Spinal cord (tissue), 10 donors: ENCODE data around the gene KSR2. TPM values are rescaled to one million over a fixed set of nuclear protein-coding genes. Genes with fewer than 3 reads are reported as not detected.

Experiments
- DNase-seq, 6 donors: peaks; one replicate each; pipeline versions ENCODE4 v3.0.0 to v3.0.0-alpha.2; 2013 to 2015; ENCODE audit warnings: low spot score in 6 of 6, low read depth in 4 of 6
- H3K27ac ChIP-seq: one replicate; pipeline ENCODE4 v1.5.1; 2013; ENCODE audit warnings: low read depth, low read length, control low read depth
- H3K27me3 ChIP-seq: one replicate; pipeline ENCODE4 v1.6.1; 2013; ENCODE audit warnings: low read length; ENCODE audit not compliant: control insufficient read depth, insufficient read depth
- H3K36me3 ChIP-seq: one replicate; pipeline ENCODE4 v1.6.1; 2013; ENCODE audit warnings: low read length; ENCODE audit not compliant: control insufficient read depth, insufficient read depth
- H3K4me1 ChIP-seq: one replicate; pipeline ENCODE4 v1.6.1; 2013; ENCODE audit warnings: low read length; ENCODE audit not compliant: control insufficient read depth, insufficient read depth
- H3K4me3 ChIP-seq: one replicate; pipeline ENCODE4 v1.5.1; 2013; ENCODE audit warnings: low read depth, low read length, control low read depth
- H3K9me3 ChIP-seq: one replicate; pipeline ENCODE4 v1.6.1; 2013; ENCODE audit warnings: low read length; ENCODE audit not compliant: control insufficient read depth, insufficient read depth
- WGBS: methylation state at CpG from one replicate; pipeline ENCODE4 v1.1.5; 2013; ENCODE audit warnings: missing lambda C conversion rate; ENCODE audit not compliant: insufficient coverage; 5-methylcytosine and 5-hydroxymethylcytosine counted together
- long read RNA-seq, 4 donors: transcript quantifications; one replicate each; lab custom pipeline, GENCODE V29; 2026
- polyA plus RNA-seq, 2 donors: library from polyadenylated mRNA; unstranded; fragments of 120-200 nt; gene quantifications; one replicate each; pipeline ENCODE4 v1.2.1, GENCODE V29; 2013; ENCODE audit not compliant: insufficient read length in 2 of 2
- total RNA-seq, 2 donors: library from RNA; depleted of rRNA in 1 of 2; stranded (reverse); fragments of 120-200 nt in 1 of 2; fragments of >200 nt in 1 of 2; gene quantifications; one replicate each; pipeline versions ENCODE4 v1.2.3 to v1.2.4, GENCODE V29; 2013 to 2014
- donor health status: healthy.

KSR2 gene
- total RNA-seq = 10 to 100 TPM in 1 of 2 donors, 1 to 10 TPM in 1; 2.5 to 10.0 TPM
- polyA plus RNA-seq = 1 to 10 TPM; 5.3 to 5.9 TPM
- long read RNA-seq, donor 1, partial matches to known transcripts = 19 of 25 reads
- long read RNA-seq, donor 1, other reads (novel, unspliced or antisense) = 6 of 25 reads
- long read RNA-seq, donor 2 = 0 reads
- long read RNA-seq, donor 3 = 0 reads
- long read RNA-seq, donor 4 = 0 reads

DNA sequence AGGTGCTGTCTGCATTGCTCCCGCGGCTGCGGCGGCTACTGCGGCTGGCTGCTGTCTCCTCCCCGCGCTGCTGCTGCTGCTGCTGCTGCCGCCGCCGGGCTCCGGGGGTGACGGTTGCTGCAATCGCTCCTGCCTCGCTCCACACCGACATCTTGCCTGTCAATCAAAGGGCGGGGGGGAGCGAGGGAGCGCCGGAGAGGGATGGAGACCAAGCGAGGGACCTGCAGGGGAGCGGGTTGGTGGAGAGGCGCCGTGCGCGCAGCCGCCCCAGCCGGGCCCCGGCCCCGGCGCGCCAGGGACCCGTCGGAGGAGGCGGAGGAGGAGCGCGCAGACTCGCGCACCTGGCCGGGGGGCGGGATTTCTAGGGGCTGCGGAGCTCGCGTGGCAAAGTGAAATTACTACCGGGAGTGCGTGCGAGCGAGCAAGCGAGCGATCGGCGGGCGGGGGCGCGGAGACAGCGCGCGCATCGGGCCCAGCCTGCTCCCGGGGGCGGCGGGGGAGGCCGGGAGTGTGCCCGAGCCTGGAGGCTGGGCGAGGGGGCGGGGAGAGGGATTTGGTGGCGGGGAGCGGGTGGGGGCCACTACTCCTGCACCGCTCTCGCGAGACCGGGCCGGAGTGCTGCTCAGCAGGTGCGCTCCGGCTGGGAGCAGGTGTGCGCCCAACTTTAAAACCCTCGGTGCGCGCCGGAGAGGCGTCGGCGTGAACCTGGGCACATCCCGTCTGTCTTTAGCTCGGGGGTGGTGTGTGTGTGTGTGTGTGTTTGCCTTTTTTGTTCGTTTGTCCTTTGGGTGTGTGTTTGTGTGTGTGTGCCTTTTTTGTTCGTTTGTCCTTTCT lies at the start of gene KSR2:
Gene KSR2, minus strand, starts transcription at position 165 of the 834 bp plus-strand sequence. CDS start 735 bp downstream, outside the sequence.
- Histone ChIP-seq H3K36me3 (no peaks in the 10 kb centered on the region), H3K4me1 (peaks cover 4% of the 10 kb centered on the region), H3K27me3 (peaks cover 14% of the 10 kb centered on the region), H3K4me3 (peak within 1 kb of the TSS; percentile 31), H3K9me3 (peaks cover 3% of the 10 kb centered on the region), H3K27ac (peak within 1 kb of the TSS; percentile 3)
- DNase-seq = peak; percentile 35 to 96 (median 67)
- WGBS = under 1% methylated on average over 85 of the region's 86 CpGs

- peaks cover 11% of the 10 kb centered on the region for H3K4me1 ChIP-seq
- H3K4me3 ChIP-seq = no peak overlapping the region
- peaks cover 18% of the 10 kb centered on the region for H3K36me3 ChIP-seq
- H3K27me3 ChIP-seq = no peaks in the 10 kb centered on the region
- no peak overlapping the region for H3K27ac ChIP-seq
- DNase-seq = no peak
- H3K9me3 ChIP-seq = no peaks in the 10 kb centered on the region
Measured at GRCh38 chr12:118017926-118018325, 49.1 kb upstream of the KSR2 start.

GRCh38 chr12:118016424-118017264 lies 47.9 kb upstream of the KSR2 start, which contains the start of gene RFC5:
RFC5 (plus strand) TSS chr12:118016703; CDS start chr12:118016828, 125 bp downstream.
- peaks cover 10% of the 10 kb centered on the region for H3K36me3 ChIP-seq
- H3K27ac ChIP-seq = no peak within 1 kb of the TSS
- under 1% methylated on average over 58 of the region's 61 CpGs for WGBS
- DNase-seq = peak; percentile 92 to 99 (median 98)
- no peaks in the 10 kb centered on the region for H3K9me3 ChIP-seq
- H3K4me3 ChIP-seq = peak within 1 kb of the TSS; percentile 67
- H3K4me1 ChIP-seq = peaks cover 11% of the 10 kb centered on the region
- H3K27me3 ChIP-seq = no peaks in the 10 kb centered on the region

- peak overlapping the region; percentile 67 for H3K4me3 ChIP-seq
- H3K4me1 ChIP-seq = peaks cover 11% of the 10 kb centered on the region
- H3K27ac ChIP-seq = no peak overlapping the region
- DNase-seq = no peak
- no peaks in the 10 kb centered on the region for H3K9me3 ChIP-seq
- H3K36me3 ChIP-seq = peaks cover 4% of the 10 kb centered on the region
- WGBS = 17% methylated on average over 2 of the region's 9 CpGs
- H3K27me3 ChIP-seq = no peaks in the 10 kb centered on the region
Measured at GRCh38 chr12:118015944-118016343, 47.2 kb upstream of the KSR2 start.

DNA sequence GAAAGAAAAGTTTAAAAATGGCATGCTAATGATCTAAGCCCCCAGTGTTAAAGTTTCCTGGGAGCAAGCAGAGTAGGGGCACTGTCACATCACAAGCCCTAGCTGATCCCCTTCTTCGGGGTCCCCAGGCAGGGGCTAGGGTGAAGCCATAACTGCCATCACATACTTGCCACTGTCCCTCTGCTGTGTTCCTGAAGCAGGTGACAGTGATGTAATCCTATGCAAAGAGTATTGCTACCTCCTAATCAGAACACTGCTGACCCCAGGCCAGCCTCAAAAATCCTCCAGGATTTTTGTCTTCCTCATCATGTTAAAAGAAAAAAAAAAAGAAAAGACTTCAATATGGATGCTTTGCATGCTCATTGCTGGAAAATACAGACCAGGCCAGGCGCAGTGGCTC lies 46.5 kb upstream of the KSR2 start:
- WGBS = 100% methylated on average over 1 of the region's 2 CpGs
- H3K9me3 ChIP-seq = no peaks in the 10 kb centered on the region
- H3K4me3 ChIP-seq = no peak overlapping the region
- DNase-seq = no peak
- peaks cover 11% of the 10 kb centered on the region for H3K4me1 ChIP-seq
- no peak overlapping the region for H3K27ac ChIP-seq
- H3K27me3 ChIP-seq = no peaks in the 10 kb centered on the region
- peaks cover 4% of the 10 kb centered on the region for H3K36me3 ChIP-seq

DNA sequence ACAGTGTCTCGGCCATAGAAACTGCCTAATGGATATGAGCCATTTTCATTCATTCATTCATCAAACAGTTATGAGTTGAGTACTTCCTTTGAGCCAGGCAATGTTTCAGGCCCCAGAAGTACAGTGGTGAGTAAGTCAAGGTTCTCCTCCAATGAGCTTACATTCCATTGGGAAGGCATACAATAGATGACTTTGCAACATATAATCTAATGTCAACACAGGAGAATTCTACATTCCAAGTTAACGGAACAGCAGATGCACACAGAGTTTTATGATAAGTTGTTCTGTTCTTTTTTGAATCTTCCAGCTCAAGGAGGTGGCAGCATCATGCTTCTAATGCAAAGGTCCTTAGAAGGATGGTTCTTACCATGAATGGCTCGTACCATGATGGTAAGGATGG lies 44.5 kb upstream of the KSR2 start:
- no peaks in the 10 kb centered on the region for H3K27me3 ChIP-seq
- H3K4me1 ChIP-seq = peaks cover 11% of the 10 kb centered on the region
- no peaks in the 10 kb centered on the region for H3K36me3 ChIP-seq
- WGBS = 83% methylated on average over 1 of the region's 3 CpGs
- no peaks in the 10 kb centered on the region for H3K9me3 ChIP-seq
- no peak overlapping the region for H3K4me3 ChIP-seq
- H3K27ac ChIP-seq = no peak overlapping the region
- DNase-seq = no peak

GRCh38 chr12:118011961-118012360 lies 43.2 kb upstream of the KSR2 start:
- H3K27me3 ChIP-seq = no peaks in the 10 kb centered on the region
- H3K36me3 ChIP-seq = no peaks in the 10 kb centered on the region
- peaks cover 6% of the 10 kb centered on the region for H3K4me1 ChIP-seq
- WGBS = 100% methylated on average over 2 of the region's 3 CpGs
- no peaks in the 10 kb centered on the region for H3K9me3 ChIP-seq
- no peak overlapping the region for H3K4me3 ChIP-seq
- H3K27ac ChIP-seq = no peak overlapping the region
- no peak for DNase-seq

GRCh38 chr12:118011377-118011776 lies 42.6 kb upstream of the KSR2 start:
- 100% methylated on average over 3 of the region's 3 CpGs for WGBS
- Histone ChIP-seq H3K27me3 (no peaks in the 10 kb centered on the region), H3K9me3 (no peaks in the 10 kb centered on the region), H3K27ac (no peak overlapping the region), H3K4me3 (no peak overlapping the region), H3K36me3 (no peaks in the 10 kb centered on the region), H3K4me1 (peaks cover 4% of the 10 kb centered on the region)
- DNase-seq = no peak

- Histone ChIP-seq H3K27me3 (no peaks in the 10 kb centered on the region), H3K4me1 (peaks cover 4% of the 10 kb centered on the region), H3K9me3 (no peaks in the 10 kb centered on the region), H3K4me3 (no peak overlapping the region), H3K36me3 (no peaks in the 10 kb centered on the region), H3K27ac (no peak overlapping the region)
- DNase-seq = no peak
- WGBS = 100% methylated on average over 1 of the region's 3 CpGs
Measured at GRCh38 chr12:118010903-118011302, 42.1 kb upstream of the KSR2 start.
